ACHN (cell line): Measurements from ENCODE around the gene MATK.
A peak's percentile ranks its signal among the peaks of the same experiment; 100 is the strongest.
"Not testable (repeated sequence)": the region's sequence is repeated elsewhere in the genome, so short reads cannot be mapped to it uniquely, and the experiment has no call there.

Experiments
- DNase-seq: peaks from one replicate; pipeline ENCODE4 v3.0.0-alpha.2; 2015
- in situ Hi-C: cut with HindIII; loops from 2 replicates; pipeline ENCODE4 v1.10.0; 2017; ENCODE audit warnings: low sequenced_read_pairs, low pct_ligation_motif_present, low pct_unique_long_range_greater_than_20kb

The MATK gene

DNA sequence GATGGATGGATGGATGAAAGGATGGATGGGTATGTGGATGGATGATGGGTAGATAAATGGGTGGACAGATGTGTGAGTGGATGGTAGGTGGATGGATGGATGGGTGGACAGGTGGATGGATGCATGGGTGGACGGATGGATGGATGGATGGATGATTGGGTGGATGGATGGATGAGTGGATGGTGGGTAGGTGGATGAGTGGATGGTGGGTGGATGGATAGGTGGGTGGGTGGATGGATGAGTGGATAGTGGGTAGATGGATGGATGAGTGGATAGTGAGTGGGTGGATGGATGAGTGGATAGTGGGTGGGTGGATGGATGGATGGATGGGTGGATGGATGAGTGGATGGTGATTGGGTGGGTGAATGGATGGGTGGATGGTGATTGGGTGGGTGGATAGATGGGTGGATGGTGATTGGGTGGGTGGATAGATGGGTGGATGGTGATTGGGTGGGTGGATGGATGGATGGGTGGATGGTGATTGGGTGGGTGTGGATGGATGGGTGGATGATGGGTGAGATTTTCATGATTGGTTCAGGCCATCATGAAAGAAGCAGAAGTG lies 9.6 kb downstream of the MATK start:
- in situ Hi-C loops: no loop called here
- no peak for DNase-seq

DNA sequence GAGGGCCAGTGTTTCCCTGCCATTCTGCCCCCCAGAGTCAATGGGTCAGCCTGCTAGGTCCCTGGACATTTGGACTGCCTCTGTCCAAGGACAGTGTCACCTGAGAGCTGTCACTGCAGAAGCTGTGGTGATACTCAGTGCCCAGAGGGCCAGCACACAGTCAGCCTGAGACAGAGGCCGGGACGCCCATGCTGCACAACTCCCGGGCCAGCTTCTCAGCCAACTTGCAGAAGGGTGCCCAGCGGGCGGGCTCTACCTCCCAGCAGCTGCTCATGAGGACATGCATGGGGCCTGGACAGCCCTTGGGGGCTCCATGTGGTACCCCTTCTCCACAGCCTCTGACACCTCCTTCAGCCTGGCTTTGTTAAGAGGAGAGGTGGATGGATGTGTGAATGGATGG lies 10.3 kb downstream of the MATK start:
- in situ Hi-C loops: no loop called here
- DNase-seq: no peak

DNA sequence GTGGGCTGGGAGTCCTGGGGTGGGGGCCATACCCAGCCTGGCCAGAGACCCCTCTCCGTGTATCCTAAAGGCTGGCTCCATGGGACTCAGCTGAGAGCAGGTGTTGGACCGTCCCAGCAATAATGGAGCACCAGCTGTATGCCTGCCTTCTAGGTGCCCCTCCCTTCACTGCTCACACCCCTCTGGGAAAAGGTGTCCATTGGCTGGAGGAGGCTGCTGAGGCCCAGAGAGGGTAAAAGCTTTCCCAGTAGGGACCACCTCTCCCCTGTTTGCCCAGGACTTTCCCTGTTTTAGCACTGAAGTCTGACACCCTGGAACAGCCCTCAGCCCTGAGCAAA lies 10.8 kb downstream of the MATK start:
- DNase-seq: no peak
- in situ Hi-C loops: no loop called here

DNA sequence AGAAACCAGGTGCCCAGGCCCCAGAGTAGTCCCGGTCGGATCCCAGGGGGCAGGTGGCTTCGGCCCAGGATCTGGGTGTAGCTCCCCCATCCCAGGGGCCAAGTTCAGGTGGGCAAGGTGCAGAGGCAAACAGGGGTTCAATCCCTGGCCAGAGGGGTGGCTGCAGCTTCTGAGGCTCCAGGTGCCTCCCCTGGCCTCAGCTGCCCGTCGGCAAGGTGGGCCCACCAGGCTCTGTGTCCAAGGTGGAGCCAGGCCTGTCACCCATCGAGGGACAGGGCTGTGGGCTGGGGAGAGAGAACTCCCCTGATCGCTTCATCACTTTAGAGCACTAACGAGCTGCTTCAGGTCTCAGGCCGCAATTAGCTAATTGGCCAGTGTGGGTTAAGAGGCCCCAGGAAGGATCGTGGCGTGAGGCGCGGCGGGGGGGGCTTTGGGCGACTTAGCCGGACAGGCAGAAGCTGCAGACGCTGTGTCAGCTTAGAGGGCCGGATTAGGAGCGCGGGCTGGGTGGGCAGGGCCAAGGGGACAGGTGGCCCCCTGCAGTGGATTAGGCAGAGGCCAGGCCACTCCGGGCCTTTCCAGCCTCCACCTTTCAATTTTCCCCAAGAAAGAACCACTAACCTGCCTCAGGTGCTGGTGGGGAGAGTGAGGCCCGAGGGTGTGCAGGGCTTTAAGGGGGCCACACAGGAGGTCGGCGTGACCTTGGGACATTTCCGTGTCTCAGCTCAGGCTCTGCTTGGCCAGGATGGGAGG lies 11.4 kb downstream of the MATK start:
- no peak for DNase-seq
- in situ Hi-C loops: no loop called here

DNA sequence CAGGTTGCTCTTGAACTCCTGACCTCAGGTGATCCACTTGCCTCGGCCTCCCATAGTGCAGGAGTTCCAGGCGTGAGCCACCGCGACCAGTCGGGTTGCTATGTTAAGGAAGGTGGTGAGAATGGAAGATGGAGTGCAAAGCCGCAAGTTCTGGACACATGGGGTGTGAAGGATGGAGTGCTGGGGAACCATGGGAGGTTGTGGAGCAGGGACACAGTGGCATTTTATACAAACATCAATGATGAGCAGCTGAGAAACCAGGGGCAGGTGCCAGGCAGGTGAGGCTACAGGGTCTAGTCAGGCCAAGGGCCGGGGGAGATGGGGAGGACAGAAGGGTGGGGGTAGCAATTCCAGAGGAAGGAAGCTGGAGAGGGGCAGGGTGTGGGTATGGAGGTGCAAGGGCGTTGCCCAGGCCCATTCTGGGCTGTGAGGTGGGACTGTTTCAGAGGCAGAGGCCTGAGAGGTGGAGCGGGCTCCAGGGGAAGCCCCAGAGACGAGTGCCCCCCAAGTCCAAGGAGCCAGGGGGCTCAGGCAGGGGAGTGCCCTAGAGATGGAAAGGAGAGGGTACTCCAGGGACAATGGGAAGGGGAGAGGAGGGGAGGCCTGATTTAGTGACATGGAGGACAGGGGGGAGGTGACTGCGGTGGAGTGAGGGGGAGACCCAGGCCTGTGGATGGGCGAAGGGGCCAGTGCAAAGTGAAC lies 12.2 kb downstream of the MATK start:
- DNase-seq: no peak
- in situ Hi-C loops: no loop called here

DNA sequence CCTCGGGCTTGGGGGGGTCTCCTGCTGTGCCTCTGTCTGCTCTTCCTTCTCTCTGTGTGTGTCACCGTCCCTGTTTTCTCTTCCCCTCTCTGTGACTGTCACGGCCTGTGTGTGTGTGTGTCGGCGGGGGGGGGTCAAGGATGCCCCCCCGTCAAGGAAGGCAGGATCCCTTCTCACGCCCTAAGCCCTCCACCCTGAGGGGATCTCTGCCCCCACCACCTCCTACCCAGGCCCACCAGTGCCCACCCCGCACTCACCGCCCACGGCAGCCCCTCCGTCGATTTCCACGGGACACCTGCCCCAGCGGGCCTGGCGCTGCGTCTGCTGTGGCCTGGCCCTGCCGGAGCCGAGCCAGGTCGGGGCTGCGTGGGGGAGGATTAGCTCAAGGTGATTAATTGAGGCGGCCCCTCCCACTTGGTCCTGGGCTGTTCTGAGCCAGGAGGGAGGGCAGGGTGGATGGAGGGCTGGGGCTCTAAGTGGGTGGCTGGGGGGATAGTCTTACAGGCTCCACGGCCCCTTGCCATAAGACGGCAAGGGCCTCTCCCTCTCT lies 14.2 kb downstream of the MATK start, which contains the start of gene RAX2:
Gene RAX2, minus strand, starts transcription at position 323 of the 550 bp plus-strand sequence. CDS start 486 bp downstream, outside the sequence.
- DNase-seq: no peak
- in situ Hi-C loops: no loop called here

DNA sequence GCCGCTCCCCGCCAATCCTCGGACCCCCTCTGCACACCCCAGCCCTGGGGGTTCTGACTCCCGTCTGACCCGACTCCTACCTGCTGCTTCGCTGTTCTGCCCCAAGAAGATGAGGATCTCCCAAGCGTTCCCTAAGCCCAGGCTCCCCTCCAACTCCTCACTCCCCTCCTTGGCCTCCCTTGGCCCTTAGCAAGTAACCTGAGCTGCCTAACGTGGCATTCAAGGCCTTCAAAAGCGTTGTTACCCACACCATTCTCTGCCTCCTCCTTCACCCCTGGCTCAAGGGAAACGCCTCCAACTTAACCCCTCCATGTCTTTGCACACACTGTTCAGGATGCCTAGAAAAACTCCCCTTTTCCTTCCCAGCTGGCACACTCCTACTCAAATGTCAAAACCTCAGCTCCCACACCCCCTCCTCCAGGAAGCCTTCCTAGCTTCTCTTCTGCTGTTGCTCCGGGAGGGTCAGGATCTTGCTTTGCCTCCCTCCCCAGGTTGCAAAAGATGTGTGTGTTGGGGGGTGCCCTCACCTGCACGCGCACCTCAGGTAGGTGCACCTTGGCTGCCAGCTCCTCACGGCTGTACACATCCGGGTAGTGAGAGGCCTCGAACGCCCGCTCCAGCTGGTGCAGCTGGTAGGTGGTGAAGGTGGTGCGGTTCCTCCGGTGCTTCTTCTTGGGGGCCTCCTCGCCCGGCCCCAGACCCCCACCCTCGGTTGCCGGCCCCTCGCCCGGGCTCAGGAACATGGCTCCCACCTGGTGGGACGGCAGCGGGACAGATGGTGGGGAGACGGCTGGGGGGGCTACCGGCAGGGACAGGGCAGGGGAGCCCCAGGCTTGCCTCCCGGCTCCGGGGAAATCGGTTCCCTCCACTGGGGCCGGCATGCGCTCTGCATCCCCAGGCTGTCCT lies 14.9 kb downstream of the MATK start:
- in situ Hi-C loops: no loop called here
- DNase-seq: no peak

DNA sequence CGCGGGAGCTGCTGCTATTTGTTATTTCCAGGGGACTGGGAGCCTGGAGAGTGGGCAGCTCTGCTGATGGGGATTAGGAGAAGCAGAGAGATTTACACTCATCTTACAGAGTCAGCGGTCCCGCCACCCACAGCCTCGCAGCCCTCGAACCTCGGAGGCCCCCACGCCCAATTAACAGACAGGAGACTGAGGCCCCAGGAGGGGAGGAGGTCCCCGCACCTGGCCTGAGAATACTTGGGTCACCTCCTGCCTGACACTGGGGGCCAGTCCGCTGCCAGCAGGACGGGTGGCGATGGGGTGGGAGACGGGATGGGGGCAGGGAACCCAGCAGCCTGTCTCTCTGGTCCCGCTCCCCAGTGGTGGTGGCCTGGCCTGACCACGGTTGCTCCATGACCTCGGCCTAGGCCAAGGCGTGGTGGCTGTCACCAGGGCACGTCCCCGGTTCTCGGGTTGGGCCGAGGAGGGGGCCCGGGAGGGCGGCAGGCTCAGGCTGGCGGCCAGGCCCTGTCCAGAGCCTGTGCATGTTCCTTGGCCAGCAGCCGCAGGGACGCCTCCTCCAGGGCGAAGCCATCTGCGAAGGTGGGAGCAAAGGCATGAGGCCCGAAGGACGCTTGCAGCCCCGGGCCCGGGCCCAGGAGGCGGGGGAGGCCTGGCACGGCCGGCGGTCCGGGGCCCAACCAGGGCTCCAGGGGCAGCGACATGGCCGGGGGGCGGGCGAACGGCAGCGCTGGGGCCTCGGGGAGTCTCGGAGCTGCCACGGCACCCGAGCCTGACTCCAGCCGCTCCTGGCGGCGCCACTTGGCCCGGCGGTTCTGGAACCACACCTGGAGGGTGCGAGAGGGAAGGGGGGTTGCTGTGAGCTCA lies 15.8 kb downstream of the MATK start:
- in situ Hi-C loops: no loop called here
- no peak for DNase-seq

DNA sequence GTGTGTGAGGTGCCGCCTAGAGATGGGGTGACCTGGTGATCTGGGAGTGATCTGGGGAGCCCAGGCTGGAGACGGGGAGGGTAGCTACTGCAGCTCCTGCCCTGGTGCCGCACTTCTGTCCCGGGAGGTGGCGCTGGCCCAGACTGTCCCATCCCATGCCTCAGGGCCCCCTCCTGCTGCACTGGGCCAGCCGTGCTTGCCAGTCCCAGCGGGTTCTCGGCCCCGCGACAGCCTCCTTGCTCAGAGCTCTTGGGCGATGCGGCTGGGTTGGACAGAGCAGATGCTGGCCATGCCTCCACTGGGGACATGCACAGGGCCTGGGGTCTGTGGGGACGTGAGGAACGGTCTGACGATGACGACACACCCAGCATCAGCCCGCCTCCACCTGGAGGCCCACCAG lies 16.7 kb downstream of the MATK start:
- in situ Hi-C loops: no loop called here
- no peak for DNase-seq

DNA sequence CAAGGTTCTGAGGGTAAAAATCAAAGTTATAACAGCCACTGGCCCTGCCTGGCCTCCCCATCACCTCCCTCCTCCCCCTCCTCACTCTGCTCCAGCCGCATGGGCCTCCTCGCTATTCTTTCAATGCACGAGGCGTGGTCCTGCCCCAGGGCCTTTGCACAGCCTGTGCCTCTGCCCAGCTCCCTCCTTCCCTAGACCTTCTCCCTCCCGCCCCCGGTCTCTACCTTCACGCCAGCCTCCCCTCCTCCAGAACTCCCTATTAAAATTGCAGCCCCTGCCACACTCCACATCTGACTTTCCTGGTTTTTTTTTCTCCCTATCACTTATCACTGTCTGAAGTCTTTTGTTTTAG lies 17.5 kb downstream of the MATK start:
- no peak for DNase-seq
- in situ Hi-C loops: no loop called here

DNA sequence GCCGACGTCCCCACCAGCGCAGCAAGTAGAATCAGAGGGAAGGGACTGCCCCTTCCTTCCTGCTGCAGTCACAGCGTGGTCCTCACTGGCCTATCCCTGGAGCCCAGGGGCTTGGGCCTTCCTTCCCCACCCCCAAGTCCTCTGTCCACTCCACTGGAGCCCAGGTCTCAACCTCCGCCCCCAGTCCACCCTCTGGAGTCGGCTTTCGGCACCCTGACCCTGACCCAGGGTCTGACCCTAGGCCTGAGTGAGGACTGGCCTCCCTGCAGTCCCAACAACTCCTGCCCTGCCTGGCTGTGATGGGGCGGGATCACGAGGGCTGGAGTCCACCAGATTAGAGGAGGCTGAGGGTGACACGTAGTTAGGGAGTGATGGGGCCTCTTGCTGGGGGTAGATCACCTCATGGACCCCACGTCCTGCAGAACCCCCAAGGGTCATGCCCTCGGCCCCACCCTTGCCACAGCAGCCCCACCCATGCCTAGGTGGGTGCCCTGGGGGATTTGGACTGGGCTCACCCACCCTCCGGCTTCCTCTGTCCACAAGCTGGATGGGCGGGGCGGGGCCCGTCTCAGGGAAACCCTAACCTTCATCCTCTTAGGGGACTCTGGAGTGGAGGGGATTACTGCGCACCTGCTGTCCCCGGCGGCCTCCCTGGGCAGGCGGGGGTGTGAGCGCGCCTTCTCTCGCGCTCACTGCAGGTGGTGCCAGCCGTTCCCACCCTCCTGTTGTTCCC lies 18.0 kb downstream of the MATK start:
- DNase-seq: no peak
- in situ Hi-C loops: no loop called here

DNA sequence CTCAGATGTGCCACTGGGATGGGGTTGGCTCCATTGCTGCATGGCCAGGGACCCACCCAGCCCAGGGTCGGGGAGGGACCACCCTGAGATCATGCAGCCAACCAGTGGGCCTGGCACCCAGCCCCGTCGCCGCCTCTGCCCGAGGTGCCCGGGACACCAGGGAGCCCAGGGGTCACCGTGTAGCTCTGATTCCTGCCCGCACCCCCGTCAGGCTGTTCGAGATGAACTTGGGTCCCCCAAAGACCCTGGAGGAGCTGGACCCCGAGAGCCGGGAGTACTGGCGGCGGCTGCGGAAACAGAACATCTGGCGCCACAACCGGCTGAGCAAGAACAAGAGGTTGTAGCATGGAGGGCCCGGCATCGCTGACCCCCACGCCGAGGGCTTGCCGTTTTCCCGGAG lies 19.1 kb downstream of the MATK start:
- in situ Hi-C loops: no loop called here
- no peak for DNase-seq

DNA sequence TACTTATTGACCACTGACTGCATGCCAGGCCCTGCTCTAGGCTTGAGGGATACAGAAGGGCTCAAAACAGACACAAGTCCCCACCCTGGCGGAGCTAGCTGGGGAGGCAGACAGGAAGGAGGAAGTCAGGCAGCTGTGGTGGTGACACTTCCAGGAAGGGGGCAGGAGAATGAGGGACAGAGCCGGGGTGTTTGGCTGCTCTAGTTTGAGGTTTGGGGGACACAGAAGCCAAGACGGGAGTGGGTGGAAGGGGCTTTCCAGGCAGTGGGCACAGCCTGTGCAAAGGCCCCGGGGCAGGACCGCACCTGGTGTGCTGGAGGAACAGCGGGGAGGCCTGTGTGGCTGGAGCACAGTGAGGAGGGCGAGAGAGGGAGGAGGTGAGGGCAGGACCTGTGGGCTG lies 19.7 kb downstream of the MATK start:
- no peak for DNase-seq
- in situ Hi-C loops: no loop called here

DNA sequence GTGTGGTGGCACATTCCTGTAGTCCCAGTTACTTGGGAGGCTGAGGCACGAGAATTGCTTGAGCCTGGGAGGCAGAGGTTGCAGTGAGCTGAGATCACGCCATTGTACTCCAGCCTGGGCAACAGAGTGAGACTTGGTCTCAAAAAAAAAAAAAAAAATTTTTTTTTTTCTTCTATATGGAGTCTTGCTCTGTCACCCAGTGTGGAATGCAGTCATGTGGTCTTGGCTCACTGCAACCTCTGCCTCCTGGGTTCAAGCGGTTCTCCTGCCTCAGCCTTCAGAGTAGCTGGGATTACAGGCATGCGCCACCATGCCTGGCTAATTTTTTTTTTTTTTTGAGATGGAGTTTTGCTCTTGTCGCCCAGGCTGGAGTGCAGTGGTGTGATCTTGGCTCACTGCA lies 20.4 kb downstream of the MATK start:
- in situ Hi-C loops: not testable (repeated sequence)
- peak; percentile 22 for DNase-seq

DNA sequence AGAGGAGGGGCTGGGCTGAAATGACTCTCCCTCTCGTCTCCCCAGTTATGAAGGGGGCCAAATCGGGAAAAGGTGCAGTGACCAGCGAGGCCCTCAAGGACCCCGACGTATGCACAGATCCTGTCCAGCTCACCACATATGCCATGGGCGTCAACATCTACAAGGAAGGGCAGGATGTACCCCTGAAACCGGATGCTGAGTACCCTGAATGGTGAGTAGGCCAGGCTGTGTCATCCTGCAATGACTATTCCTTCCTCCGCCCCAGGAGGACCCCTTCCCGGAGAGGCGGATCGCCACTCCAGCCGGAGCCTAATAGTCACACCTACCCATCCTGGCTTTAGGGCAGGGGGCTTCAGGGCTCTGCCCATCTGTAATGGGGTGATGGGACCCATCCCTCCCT lies 21.1 kb downstream of the MATK start:
- in situ Hi-C loops: no loop called here

DNA sequence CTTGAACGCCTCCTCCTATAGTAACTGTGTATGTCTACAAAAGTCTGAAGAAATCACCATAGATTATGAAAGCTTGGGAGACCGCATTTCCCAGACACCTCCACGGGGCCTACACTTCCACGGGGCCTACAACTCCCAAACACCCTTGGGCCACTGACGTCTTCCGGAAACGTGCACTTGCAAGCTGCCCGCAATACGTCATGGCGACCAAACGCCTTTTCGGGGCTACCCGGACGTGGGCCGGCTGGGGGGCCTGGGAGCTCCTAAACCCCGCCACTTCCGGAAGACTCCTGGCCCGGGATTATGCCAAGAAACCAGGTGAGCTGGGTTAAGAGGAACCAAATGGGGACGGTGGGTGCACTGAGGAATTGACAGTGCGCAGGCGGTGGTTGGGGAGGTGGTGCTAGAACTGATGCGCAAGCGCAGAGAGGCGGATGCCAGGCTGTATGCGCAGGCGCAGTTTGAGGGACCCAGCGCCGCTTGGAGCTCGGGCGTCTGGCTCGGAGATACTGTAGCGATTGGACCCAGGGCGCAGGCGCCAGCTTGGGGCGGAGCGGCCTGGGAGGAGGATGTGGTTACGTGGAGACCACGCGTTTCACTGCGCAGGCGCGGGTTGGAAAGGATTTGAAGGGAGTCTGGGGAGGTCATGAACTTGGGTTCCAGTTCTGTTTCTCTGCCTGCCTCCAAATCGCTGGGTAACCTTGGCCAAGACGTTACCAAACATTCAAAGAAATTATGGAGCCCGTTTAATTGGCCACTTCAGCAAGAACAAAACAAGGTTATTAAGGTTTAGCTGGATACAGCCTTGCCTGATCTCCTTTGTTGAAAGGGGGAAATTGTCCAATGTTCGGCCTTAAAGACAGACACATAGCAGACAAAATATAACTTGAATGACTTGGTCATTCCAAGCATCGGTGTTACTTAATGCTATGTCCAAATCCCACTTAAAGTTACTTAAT lies 23.4 kb downstream of the MATK start, which contains the start of gene MRPL54:
Gene MRPL54, plus strand, starts transcription at position 182 of the 959 bp plus-strand sequence. Its CDS starts 19 bp downstream, at position 201.
- DNase-seq: peak; percentile 97
- in situ Hi-C loops: no loop called here

More for the DNA sequence above, 21.1 kb downstream of the MATK start:
- DNase-seq: no peak
